GM10266 (cell line): Measurements from ENCODE around the gene ZHX3.

Experiments used
- DNase-seq: peaks from one replicate; pipeline ENCODE4 v3.0.0; 2012; ENCODE audit errors: extremely low spot score
- CTCF ChIP-seq: IDR thresholded peaks from 2 replicates; pipeline ENCODE4 v1.5.1; 2012; ENCODE audit warnings: mild to moderate bottlenecking, low read depth; ENCODE audit not compliant: control insufficient read depth, insufficient read depth; ENCODE audit errors: missing control alignments

The ZHX3 gene

GRCh38 chr20:41258474-41258873 lies 59.1 kb downstream of the ZHX3 start:
- DNase-seq = no peak
- TF ChIP-seq CTCF = no peak

GRCh38 chr20:41256516-41256915 lies 61.0 kb downstream of the ZHX3 start:
- no peak for TF ChIP-seq CTCF

GRCh38 chr20:41255655-41256054 lies 61.9 kb downstream of the ZHX3 start:
- DNase-seq = no peak
- no peak for TF ChIP-seq CTCF

More at GRCh38 chr20:41256516-41256915, 61.0 kb downstream of the ZHX3 start:
- DNase-seq = no peak

DNA sequence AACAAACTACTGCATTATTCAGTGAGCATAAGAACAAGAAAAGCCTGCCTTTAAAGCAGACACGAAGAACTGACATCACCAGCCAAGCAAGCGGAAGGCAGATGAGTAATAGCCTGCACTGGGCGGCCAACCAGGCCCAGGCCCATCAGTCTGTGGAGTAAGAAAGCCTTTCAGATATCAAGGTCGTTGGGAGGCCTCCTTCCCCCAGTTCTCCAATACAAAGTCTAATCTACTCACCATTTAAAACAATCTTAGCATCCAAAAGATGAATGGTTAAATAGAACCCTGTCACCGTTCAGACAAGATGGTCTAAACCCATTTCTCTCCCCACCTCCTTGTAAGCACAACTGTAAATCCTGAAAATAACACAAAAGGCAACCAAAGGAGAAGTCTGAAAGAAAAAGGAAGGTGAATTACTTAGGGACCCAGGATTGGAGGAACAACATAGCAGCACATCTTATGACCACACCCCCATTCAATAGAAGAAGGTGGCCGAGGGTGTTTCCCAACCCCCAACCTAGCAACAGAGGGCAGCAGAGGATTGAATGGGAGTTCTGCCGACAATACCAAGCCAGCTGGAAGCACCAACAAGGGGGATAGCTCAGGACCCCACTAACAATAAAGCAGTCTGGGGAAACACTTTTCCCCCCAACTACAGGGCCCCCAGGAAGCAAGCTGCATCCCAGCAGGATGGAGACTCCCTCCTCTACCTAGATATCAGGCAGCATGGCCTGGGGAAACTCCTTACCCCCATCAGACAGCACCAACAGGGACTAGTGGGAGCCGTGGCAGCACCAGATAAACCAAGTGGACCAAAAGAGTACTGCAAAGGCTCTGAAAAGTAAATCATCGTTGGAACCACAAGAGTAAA lies 67.9 kb downstream of the ZHX3 start:
- DNase-seq = peak; percentile 42
- peak; percentile 21 for TF ChIP-seq CTCF

DNA sequence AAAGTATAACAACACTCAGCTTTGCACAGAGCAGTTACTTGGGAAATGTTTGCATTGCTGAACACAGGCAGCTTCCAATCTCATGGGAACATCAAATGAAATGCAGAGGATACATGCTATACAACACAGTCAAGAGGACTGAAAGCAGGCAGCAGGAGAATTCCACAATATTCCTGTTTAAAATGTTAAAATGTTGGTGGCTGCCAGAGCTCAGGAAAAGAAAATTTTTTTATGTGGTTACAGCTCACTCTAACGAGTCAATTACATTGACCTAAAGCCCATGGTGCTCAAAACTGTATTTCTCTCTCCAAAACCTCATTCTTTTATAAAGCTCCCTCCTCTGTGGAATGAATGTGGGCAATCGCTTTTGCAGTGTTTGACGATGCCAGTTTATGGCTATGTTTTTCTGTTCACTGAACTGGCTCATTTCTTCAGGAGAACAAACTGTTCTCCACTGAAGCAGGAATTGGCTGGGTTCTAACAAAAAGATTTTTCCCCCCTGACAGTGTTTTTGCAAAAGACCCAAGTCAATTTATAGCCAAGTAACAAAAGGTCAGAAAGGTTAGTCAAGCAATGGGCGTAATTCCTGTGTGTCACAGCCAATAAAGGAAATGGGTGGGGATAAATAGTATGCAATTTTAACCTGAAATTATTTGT lies 69.0 kb downstream of the ZHX3 start:
- no peak for TF ChIP-seq CTCF
- DNase-seq = no peak

- TF ChIP-seq CTCF = no peak
- no peak for DNase-seq
Measured at GRCh38 chr20:41247523-41248367, 69.8 kb downstream of the ZHX3 start.
